Measurements from ENCODE around the gene ADIRF.
"Not testable (repeated sequence)": the region's sequence is repeated elsewhere in the genome, so short reads cannot be mapped to it uniquely, and the experiment has no call there.

The ADIRF gene

GRCh38 chr10:86999802-87000403, 31.6 kb downstream of the ADIRF start:
- not testable (repeated sequence) for H3K9me3 Mint-ChIP-seq; DNase-seq (ENCODE audit: low spot score in 2 of 2); ATAC-seq (ENCODE audit: low read depth); H3K27ac Mint-ChIP-seq; H3K27me3 Mint-ChIP-seq; H3K4me1 Mint-ChIP-seq; H3K4me3 Mint-ChIP-seq; H3K36me3 Mint-ChIP-seq

DNA sequence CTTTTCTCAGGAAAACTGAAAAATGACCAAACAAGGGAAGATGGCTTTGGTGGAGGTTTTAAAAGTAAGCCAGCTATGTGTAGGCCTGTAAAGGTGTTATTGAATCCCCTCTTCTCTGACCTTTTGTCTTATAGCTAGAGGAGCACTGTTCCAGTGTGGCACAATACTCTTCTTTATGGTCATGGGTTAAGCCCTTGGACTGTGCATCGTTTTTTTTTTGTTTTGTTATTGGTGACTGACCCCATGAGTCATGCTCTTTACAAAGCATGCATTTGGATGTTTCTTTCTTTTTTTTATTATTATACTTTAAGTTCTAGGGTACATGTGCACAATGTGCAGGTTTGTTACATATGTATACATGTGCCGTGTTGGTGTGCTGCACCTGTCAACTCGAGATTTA, 32.2 kb downstream of the ADIRF start:
- no peak for ATAC-seq (ENCODE audit: low read depth)
- no peak overlapping the region for H3K4me3 Mint-ChIP-seq
- H3K36me3 Mint-ChIP-seq = no peaks in the 10 kb centered on the region
- no peak overlapping the region for H3K27ac Mint-ChIP-seq
- H3K27me3 Mint-ChIP-seq = peaks cover 1% of the 10 kb centered on the region
- H3K4me1 Mint-ChIP-seq = no peaks in the 10 kb centered on the region
- no peaks in the 10 kb centered on the region for H3K9me3 Mint-ChIP-seq
- DNase-seq (ENCODE audit: low spot score in 2 of 2) = no peak

- DNase-seq (ENCODE audit: low spot score in 2 of 2); H3K4me3 Mint-ChIP-seq; ATAC-seq (ENCODE audit: low read depth); H3K27me3 Mint-ChIP-seq; H3K36me3 Mint-ChIP-seq; H3K4me1 Mint-ChIP-seq; H3K27ac Mint-ChIP-seq; H3K9me3 Mint-ChIP-seq: not testable (repeated sequence)
These were observed 38.8 kb downstream of the ADIRF start for GRCh38 chr10:87007124-87007523.

DNA sequence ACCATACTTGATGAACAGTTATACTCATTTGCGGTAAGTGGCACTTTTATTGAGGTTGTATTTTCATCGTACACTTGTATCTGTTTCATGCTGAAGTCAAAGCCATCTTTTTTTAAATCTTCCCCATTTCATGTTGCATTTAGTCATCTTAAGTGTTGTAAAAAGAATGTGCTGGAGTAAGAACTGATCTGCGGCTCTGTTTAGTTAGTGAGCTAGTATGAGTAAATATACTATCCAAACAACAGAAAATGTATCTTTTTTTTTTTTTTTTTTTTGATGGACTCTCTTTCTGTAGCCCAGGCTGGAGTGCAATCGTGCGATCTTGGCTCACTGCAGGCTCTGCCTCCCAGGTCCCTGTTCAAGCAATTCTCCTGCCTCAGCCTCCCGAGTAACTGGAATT, 39.4 kb downstream of the ADIRF start:
- not testable (repeated sequence) for DNase-seq (ENCODE audit: low spot score in 2 of 2); H3K27ac Mint-ChIP-seq; H3K36me3 Mint-ChIP-seq; ATAC-seq (ENCODE audit: low read depth); H3K4me1 Mint-ChIP-seq; H3K4me3 Mint-ChIP-seq; H3K27me3 Mint-ChIP-seq; H3K9me3 Mint-ChIP-seq

DNA sequence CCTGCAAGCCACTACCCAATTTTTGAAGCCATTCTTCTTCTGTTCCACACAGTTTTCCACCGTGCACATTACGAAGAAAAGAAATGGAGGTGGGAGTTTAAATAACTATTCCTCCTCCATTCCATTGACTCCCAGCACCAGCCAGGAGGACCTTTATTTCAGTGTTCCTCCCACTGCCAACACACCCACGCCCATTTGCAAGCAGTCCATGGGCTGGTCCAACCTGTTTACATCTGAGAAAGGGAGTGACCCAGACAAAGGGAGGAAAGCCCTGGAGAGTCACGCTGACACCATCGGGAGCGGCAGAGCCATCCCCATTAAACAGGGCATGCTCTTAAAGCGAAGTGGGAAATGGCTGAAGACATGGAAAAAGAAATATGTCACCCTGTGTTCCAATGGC, 40.0 kb downstream of the ADIRF start:
- H3K27ac Mint-ChIP-seq; DNase-seq (ENCODE audit: low spot score in 2 of 2); H3K4me3 Mint-ChIP-seq: not testable (repeated sequence)

GRCh38 chr10:87009134-87009696, 40.9 kb downstream of the ADIRF start:
- not testable (repeated sequence) for H3K4me1 Mint-ChIP-seq; DNase-seq (ENCODE audit: low spot score in 2 of 2); H3K36me3 Mint-ChIP-seq; H3K27ac Mint-ChIP-seq; H3K9me3 Mint-ChIP-seq; ATAC-seq (ENCODE audit: low read depth); H3K4me3 Mint-ChIP-seq; H3K27me3 Mint-ChIP-seq

More for the DNA sequence above, 40.0 kb downstream of the ADIRF start:
- not testable (repeated sequence) for H3K36me3 Mint-ChIP-seq; ATAC-seq (ENCODE audit: low read depth); H3K9me3 Mint-ChIP-seq; H3K27me3 Mint-ChIP-seq; H3K4me1 Mint-ChIP-seq

GRCh38 chr10:87013528-87013927, 45.2 kb downstream of the ADIRF start:
- not testable (repeated sequence) for ATAC-seq (ENCODE audit: low read depth); H3K27me3 Mint-ChIP-seq; H3K36me3 Mint-ChIP-seq; H3K9me3 Mint-ChIP-seq; DNase-seq (ENCODE audit: low spot score in 2 of 2); H3K4me1 Mint-ChIP-seq
- peak overlapping the region; percentile 3 for H3K4me3 Mint-ChIP-seq
- H3K27ac Mint-ChIP-seq = peak overlapping the region; percentile 29

DNA sequence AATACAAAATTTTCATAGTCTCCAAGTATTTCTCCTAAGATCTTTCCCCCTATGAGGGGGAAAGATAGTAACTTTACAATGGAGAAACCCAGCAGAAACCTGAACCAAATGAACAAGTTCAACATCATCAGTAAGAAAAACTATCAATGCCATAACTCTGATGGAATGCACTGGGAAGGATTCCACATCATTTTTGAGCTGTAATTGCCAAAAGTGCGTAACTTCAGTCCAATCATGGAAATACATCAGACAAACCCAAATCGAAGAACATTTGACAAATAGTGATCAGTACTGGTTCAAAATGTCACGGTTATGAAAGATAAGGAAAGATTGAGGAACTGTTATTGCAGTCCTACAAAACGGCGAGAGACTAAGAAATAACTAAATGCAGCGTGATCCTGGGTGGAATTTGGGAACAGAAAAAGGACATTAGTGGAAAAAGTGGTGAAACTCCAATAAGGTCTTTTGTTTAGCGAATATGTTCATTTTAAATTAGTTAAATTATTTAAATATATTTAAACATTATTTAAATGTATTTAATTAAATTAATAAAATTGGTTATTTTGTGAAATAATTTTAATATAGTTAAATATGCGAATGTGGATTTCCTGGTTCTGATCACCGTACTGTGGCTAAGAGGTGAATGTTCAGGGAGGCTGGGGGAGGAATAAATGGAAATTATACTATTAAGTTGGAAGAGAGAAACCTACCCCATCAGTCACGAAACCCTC, 46.9 kb downstream of the ADIRF start:
- not testable (repeated sequence) for ATAC-seq (ENCODE audit: low read depth); H3K4me1 Mint-ChIP-seq; H3K27me3 Mint-ChIP-seq; DNase-seq (ENCODE audit: low spot score in 2 of 2); H3K36me3 Mint-ChIP-seq; H3K27ac Mint-ChIP-seq; H3K9me3 Mint-ChIP-seq; H3K4me3 Mint-ChIP-seq

GRCh38 chr10:87018127-87018526, 49.8 kb downstream of the ADIRF start:
- H3K9me3 Mint-ChIP-seq; H3K27me3 Mint-ChIP-seq; DNase-seq (ENCODE audit: low spot score in 2 of 2); H3K27ac Mint-ChIP-seq; H3K36me3 Mint-ChIP-seq; H3K4me3 Mint-ChIP-seq; H3K4me1 Mint-ChIP-seq; ATAC-seq (ENCODE audit: low read depth): not testable (repeated sequence)

DNA sequence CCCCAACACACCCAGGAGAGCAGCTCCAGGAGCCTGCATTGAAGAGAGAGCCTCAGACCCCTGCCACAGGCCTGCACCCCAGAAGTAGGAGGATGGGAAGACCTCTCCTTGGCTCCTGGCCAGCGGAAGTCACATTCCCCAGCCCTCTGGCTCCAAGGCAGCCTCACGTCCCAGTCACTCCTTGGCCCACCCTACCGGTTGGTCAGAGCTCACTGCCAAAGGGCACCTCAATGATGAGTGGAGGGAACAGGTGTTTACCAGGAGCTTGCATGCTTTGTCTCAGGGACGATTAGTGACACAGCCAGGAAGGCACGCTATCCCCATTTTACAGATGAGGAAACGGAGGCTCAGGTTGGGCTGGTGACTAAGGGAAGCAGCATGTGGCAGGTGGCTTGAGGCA, 50.8 kb downstream of the ADIRF start:
- not testable (repeated sequence) for H3K27ac Mint-ChIP-seq; H3K4me3 Mint-ChIP-seq; H3K36me3 Mint-ChIP-seq; H3K27me3 Mint-ChIP-seq; DNase-seq (ENCODE audit: low spot score in 2 of 2); H3K4me1 Mint-ChIP-seq; H3K9me3 Mint-ChIP-seq; ATAC-seq (ENCODE audit: low read depth)

- not testable (repeated sequence) for H3K36me3 Mint-ChIP-seq; DNase-seq (ENCODE audit: low spot score in 2 of 2); ATAC-seq (ENCODE audit: low read depth); H3K4me3 Mint-ChIP-seq; H3K27me3 Mint-ChIP-seq; H3K4me1 Mint-ChIP-seq; H3K27ac Mint-ChIP-seq; H3K9me3 Mint-ChIP-seq
These were observed 51.2 kb downstream of the ADIRF start for GRCh38 chr10:87019504-87019903.

DNA sequence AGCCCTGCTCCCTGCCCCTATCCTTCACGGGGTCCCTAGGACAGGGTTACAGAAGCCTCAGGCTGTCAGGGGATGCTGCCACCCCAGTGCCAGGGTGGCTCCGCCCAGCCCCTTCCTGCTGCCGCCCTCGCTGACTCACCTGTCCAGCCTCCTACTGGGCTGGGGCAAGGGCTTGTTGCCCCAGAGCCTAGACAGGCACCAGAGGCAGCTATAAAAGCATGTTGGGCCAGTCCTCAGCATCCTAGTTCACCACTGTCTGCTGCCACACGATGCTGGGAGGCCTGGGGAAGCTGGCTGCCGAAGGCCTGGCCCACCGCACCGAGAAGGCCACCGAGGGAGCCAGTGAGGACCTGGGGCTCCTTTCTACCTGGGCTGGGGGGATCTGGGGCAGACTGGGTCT, 51.8 kb downstream of the ADIRF start, which contains the start of gene FAM25A:
Gene FAM25A (plus strand): TSS at position 239 of the 400 bp plus-strand sequence. CDS start 31 bp downstream, at position 270.
- H3K27ac Mint-ChIP-seq; H3K4me1 Mint-ChIP-seq; H3K4me3 Mint-ChIP-seq; ATAC-seq (ENCODE audit: low read depth); H3K36me3 Mint-ChIP-seq; H3K27me3 Mint-ChIP-seq; DNase-seq (ENCODE audit: low spot score in 2 of 2); H3K9me3 Mint-ChIP-seq: not testable (repeated sequence)
